Left lung (tissue), 10 donors: ENCODE measurements around the gene TGFB2. TPM values are rescaled to one million over a fixed set of nuclear protein-coding genes. Genes with fewer than 3 reads are reported as not detected.
"Not testable (repeated sequence)": the region's sequence is repeated elsewhere in the genome, so short reads cannot be mapped to it uniquely, and the experiment has no call there.

ENCODE experiments used
- ATAC-seq: fragments of 200-7000 bp; cut with Tn5 transposase; one replicate; pipeline ENCODE4 v1.9.1; 2020; ENCODE audit warnings: moderate library complexity
- DNase-seq, 4 donors: peaks; one replicate each; pipeline ENCODE4 v3.0.0-alpha.2; 2013 to 2020
- H3K27ac ChIP-seq, 2 donors: fragments of 200-600 bp; sonication (generic) in 1 of 2; one replicate each; pipeline versions ENCODE4 v1.5.0 to v1.8.0; 2020 to 2021
- H3K27me3 ChIP-seq, 2 donors: fragments of 200-600 bp; sonication (generic) in 1 of 2; one replicate each; pipeline versions ENCODE4 v1.5.0 to v1.8.0; 2020 to 2021
- H3K36me3 ChIP-seq, 2 donors: fragments of 200-600 bp; sonication (generic) in 1 of 2; one replicate each; pipeline versions ENCODE4 v1.5.0 to v1.8.0; 2020 to 2021
- H3K4me1 ChIP-seq, 2 donors: fragments of 200-600 bp; one replicate each; pipeline ENCODE4 v1.8.0; 2021
- H3K4me3 ChIP-seq, 2 donors: fragments of 200-600 bp; sonication (generic) in 1 of 2; one replicate each; pipeline versions ENCODE4 v1.5.0 to v1.8.0; 2020 to 2021; ENCODE audit warnings: mild to moderate bottlenecking in 1 of 2
- H3K9me3 ChIP-seq, 2 donors: fragments of 200-600 bp; sonication (generic) in 1 of 2; one replicate each; pipeline versions ENCODE4 v1.5.0 to v1.8.0; 2020 to 2021
- CTCF ChIP-seq, 2 donors: fragments of 200-600 bp; sonication (generic) in 1 of 2; IDR thresholded peaks; one replicate each; pipeline versions ENCODE4 v1.5.0 to v1.8.0; 2021; ENCODE audit warnings: antibody characterized with exemption in 2 of 2
- intact Hi-C, 2 donors: fragments of 100-400 bp; cut with DNase I; formaldehyde crosslinking; loops; one replicate each; pipeline versions ENCODE4 v1.11.2 to v1.14.2; 2022
- polyA plus RNA-seq, 6 donors: library from polyadenylated mRNA; unstranded; fragments of 120-200 nt; gene quantifications; one replicate each; pipeline ENCODE4 v1.2.1, GENCODE V29; 2013; ENCODE audit not compliant: insufficient read length in 6 of 6
- total RNA-seq, 2 donors: library from RNA; stranded (reverse); fragmentation: NEBNext Ultra II Directional; extraction: Animal tissue kit (Norgen Biotek cat#: 25700); gene quantifications; one replicate each; pipeline ENCODE4 v1.2.1, GENCODE V29; 2021
- donor health status: DM: no; HTN: yes; CAD: no.
- donor health status: DM: no; HTN: no; CAD: no.

Gene TGFB2
- total and polyA plus RNA-seq, 8 donors, result 9.8 to 177 (median 136) TPM

GRCh38 chr1:218317061-218317460 lies 28.1 kb upstream of the TGFB2 start:
- DNase-seq (no peak), ATAC-seq (no peak)
- intact Hi-C loops, result no loop called here
- H3K4me3 ChIP-seq, result no peak overlapping the region
- no peak overlapping the region for H3K27ac ChIP-seq
- no peaks in the 10 kb centered on the region for H3K36me3 ChIP-seq
- TF ChIP-seq CTCF (IDR thresholded peaks at IDR 0.05), result no peak
- H3K9me3 ChIP-seq, result no peaks in the 10 kb centered on the region
- H3K4me1 ChIP-seq, result no peaks in the 10 kb centered on the region
- H3K27me3 ChIP-seq, result no peaks in the 10 kb centered on the region

- H3K27ac ChIP-seq, ATAC-seq, H3K27me3 ChIP-seq, H3K9me3 ChIP-seq, DNase-seq, H3K4me1 ChIP-seq, intact Hi-C loops, H3K4me3 ChIP-seq: not testable (repeated sequence)
- peaks cover 0 to 19% of the 10 kb centered on the region in 2 donors for H3K36me3 ChIP-seq
These were observed 25.0 kb upstream of the TGFB2 start for GRCh38 chr1:218320182-218320581.

- Histone ChIP-seq H3K4me1 (no peaks in the 10 kb centered on the region), H3K4me3 (no peak overlapping the region), H3K36me3 (peaks cover 0 to 19% of the 10 kb centered on the region in 2 donors), H3K27ac (no peak overlapping the region), H3K9me3 (no peaks in the 10 kb centered on the region), H3K27me3 (no peaks in the 10 kb centered on the region)
- DNase-seq, result peak in 1 of 4 donors; percentile 72
- TF ChIP-seq CTCF (IDR thresholded peaks at IDR 0.05), result no peak
- intact Hi-C loops, result no loop called here
- no peak for ATAC-seq
These were observed 22.4 kb upstream of the TGFB2 start for GRCh38 chr1:218322762-218323161.

GRCh38 chr1:218323568-218324225 lies 21.4 kb upstream of the TGFB2 start:
- peak in 1 of 4 donors; percentile 52 for DNase-seq
- H3K36me3 ChIP-seq, result peaks cover 0 to 19% of the 10 kb centered on the region in 2 donors
- H3K27ac ChIP-seq, result no peak overlapping the region
- intact Hi-C loops, result no loop called here
- no peak for ATAC-seq
- no peaks in the 10 kb centered on the region for H3K27me3 ChIP-seq
- TF ChIP-seq CTCF (IDR thresholded peaks at IDR 0.05), result no peak
- H3K9me3 ChIP-seq, result no peaks in the 10 kb centered on the region
- H3K4me1 ChIP-seq, result no peaks in the 10 kb centered on the region
- no peak overlapping the region for H3K4me3 ChIP-seq

GRCh38 chr1:218324226-218324580 lies 20.9 kb upstream of the TGFB2 start:
- H3K36me3 ChIP-seq, result peaks cover 0 to 19% of the 10 kb centered on the region in 2 donors
- no peaks in the 10 kb centered on the region for H3K27me3 ChIP-seq
- no peak for ATAC-seq
- no peaks in the 10 kb centered on the region for H3K4me1 ChIP-seq
- intact Hi-C loops, result no loop called here
- H3K9me3 ChIP-seq, result no peaks in the 10 kb centered on the region
- peak in 1 of 4 donors; percentile 74 for DNase-seq
- no peak overlapping the region for H3K27ac ChIP-seq
- no peak overlapping the region for H3K4me3 ChIP-seq
- no peak for TF ChIP-seq CTCF (IDR thresholded peaks at IDR 0.05)

GRCh38 chr1:218328769-218329168 lies 16.4 kb upstream of the TGFB2 start:
- intact Hi-C loops, result no loop called here
- H3K4me3 ChIP-seq, result no peak overlapping the region
- H3K9me3 ChIP-seq, result no peaks in the 10 kb centered on the region
- ATAC-seq (no peak), DNase-seq (no peak)
- no peaks in the 10 kb centered on the region for H3K27me3 ChIP-seq
- H3K27ac ChIP-seq, result no peak overlapping the region
- no peak for TF ChIP-seq CTCF (IDR thresholded peaks at IDR 0.05)
- no peaks in the 10 kb centered on the region for H3K4me1 ChIP-seq
- peaks cover 0 to 5% of the 10 kb centered on the region in 2 donors for H3K36me3 ChIP-seq
